A549 (cell line): ENCODE measurements around the gene FOXM1. TPM values are rescaled to one million over a fixed set of nuclear protein-coding genes. Genes with fewer than 3 reads are reported as not detected.

Experiments used
- ATAC-seq, 2 experiments: fragments of 200-7000 bp in 1 of 2; fragments of >200 bp in 1 of 2; cut with Nextera tagmentation in 1 of 2; cut with Tn5 transposase in 1 of 2; 3 replicates each; pipeline versions ENCODE4 v1.8.0 to v1.9.1; 2018 to 2020; ENCODE audit warnings: mild to moderate bottlenecking in 1 of 2, moderate library complexity in 1 of 2
- CTCF ChIA-PET: fragments of 300-600 bp; sonication (Branson Sonifier 250); formaldehyde crosslinking; extraction: SDS; loops from one replicate; lab custom pipeline; 2021; ENCODE audit warnings: antibody characterized with exemption, inconsistent platforms; lab: Yijun Ruan, JAX
- POLR2A ChIA-PET: fragments of 350-600 bp; formaldehyde crosslinking; extraction: SDS; loops from one replicate; lab custom pipeline; 2021; ENCODE audit warnings: antibody characterized with exemption, inconsistent platforms; lab: Yijun Ruan, JAX
- DNase-seq, 2 experiments: peaks; one replicate each; pipeline versions ENCODE4 v3.0.0 to v3.0.0-alpha.2; 2011 to 2016; ENCODE audit warnings: low read depth in 1 of 2, low spot score in 1 of 2
- FAIRE-seq: peaks from 2 replicates; lab custom pipeline; 2011; peaks lifted over from hg19 to GRCh38; lab: Jason Lieb, UNC
- H3K27ac ChIP-seq, 2 experiments: fragments of >200 bp; sonication (Bioruptor Twin); formaldehyde crosslinking; 3 replicates each; pipeline ENCODE4 v1.5.1; 2016 to 2017
- H3K4me1 ChIP-seq: fragments of >200 bp; sonication (Bioruptor Twin); formaldehyde crosslinking; 3 replicates; pipeline ENCODE4 v1.6.1; 2016
- H3K4me2 ChIP-seq: fragments of >200 bp; sonication (Bioruptor Twin); formaldehyde crosslinking; 3 replicates; pipeline ENCODE4 v1.6.1; 2016
- H3K4me3 ChIP-seq: fragments of >200 bp; sonication (Bioruptor Twin); formaldehyde crosslinking; 3 replicates; pipeline ENCODE4 v1.5.1; 2016
- H3K9me3 ChIP-seq: fragments of >200 bp; sonication (Bioruptor Twin); formaldehyde crosslinking; 3 replicates; pipeline ENCODE4 v1.6.1; 2016
- BCL3 ChIP-seq: fragments of >200 bp; sonication (Bioruptor Twin); formaldehyde crosslinking; IDR thresholded peaks from 3 replicates; pipeline ENCODE4 v1.6.1; 2016
- BHLHE40 ChIP-seq: IDR thresholded peaks from 2 replicates; pipeline ENCODE4 v1.6.1; 2012; ENCODE audit warnings: low read depth, low read length, inconsistent platforms
- CBX2 ChIP-seq: fragments of 200-600 bp; sonication (generic); IDR thresholded peaks from 2 replicates; pipeline ENCODE4 v1.6.1; 2016; ENCODE audit warnings: low read depth, mild to moderate bottlenecking, borderline replicate concordance
- CHD4 ChIP-seq: fragments of 200-600 bp; sonication (generic); IDR thresholded peaks from 2 replicates; pipeline ENCODE4 v1.6.1; 2016; ENCODE audit warnings: antibody characterized with exemption, mild to moderate bottlenecking, borderline replicate concordance
- EHF ChIP-seq: fragments of 250-450 bp; sonication (Bioruptor Pico); IDR thresholded peaks from 2 replicates; pipeline ENCODE4 v1.5.0; 2020; ENCODE audit warnings: mild to moderate bottlenecking
- FOSB ChIP-seq: fragments of 250-450 bp; sonication (Bioruptor Pico); IDR thresholded peaks from 2 replicates; pipeline ENCODE4 v1.5.0; 2020; ENCODE audit warnings: mild to moderate bottlenecking, moderate library complexity
- FOXS1 ChIP-seq: fragments of 250-450 bp; sonication (Bioruptor Pico); IDR thresholded peaks from 2 replicates; pipeline ENCODE4 v1.5.0; 2020; ENCODE audit warnings: mild to moderate bottlenecking, moderate library complexity
- GATA3 ChIP-seq: IDR thresholded peaks from 2 replicates; pipeline ENCODE4 v1.6.1; 2012; ENCODE audit warnings: borderline replicate concordance
- HOXA7 ChIP-seq: fragments of 250-450 bp; sonication (Bioruptor Pico); IDR thresholded peaks from 2 replicates; pipeline ENCODE4 v1.5.0; 2020; ENCODE audit warnings: mild to moderate bottlenecking, moderate library complexity
- HOXB13 ChIP-seq: fragments of 250-450 bp; sonication (Bioruptor Pico); IDR thresholded peaks from 2 replicates; pipeline ENCODE4 v1.5.0; 2020; ENCODE audit warnings: low read depth, mild to moderate bottlenecking, moderate library complexity
- JUNB ChIP-seq: fragments of >200 bp; sonication (Bioruptor Twin); formaldehyde crosslinking; IDR thresholded peaks from 2 replicates; pipeline ENCODE4 v1.6.1; 2016
- MYC ChIP-seq: IDR thresholded peaks from 2 replicates; pipeline ENCODE4 v1.6.1; 2012; ENCODE audit warnings: mild to moderate bottlenecking, inconsistent platforms, low read length, improper control_type of control experiment, borderline replicate concordance
- POLR2A ChIP-seq: IDR thresholded peaks from 2 replicates; pipeline ENCODE4 v1.6.1; 2012; ENCODE audit warnings: mild to moderate bottlenecking, low read length
- RCOR1 ChIP-seq: fragments of 150-350 bp; IDR thresholded peaks from 2 replicates; pipeline ENCODE4 v1.6.1; 2014; ENCODE audit warnings: antibody characterized with exemption, low read length, low read depth
- RFX5 ChIP-seq: fragments of 450-650 bp; IDR thresholded peaks from 2 replicates; pipeline ENCODE4 v1.7.1; 2014; ENCODE audit warnings: antibody characterized with exemption, mild to moderate bottlenecking, moderate library complexity
- SMC3 ChIP-seq: fragments of >200 bp; sonication (Bioruptor Twin); formaldehyde crosslinking; IDR thresholded peaks from 3 replicates; pipeline ENCODE4 v1.6.1; 2018; ENCODE audit warnings: inconsistent platforms
- TFCP2L1 ChIP-seq: fragments of 250-450 bp; sonication (Bioruptor Pico); IDR thresholded peaks from 2 replicates; pipeline ENCODE4 v1.5.0; 2021; ENCODE audit warnings: mild to moderate bottlenecking
- USF2 ChIP-seq: fragments of 450-650 bp; IDR thresholded peaks from 2 replicates; pipeline ENCODE4 v1.6.1; 2014; ENCODE audit warnings: antibody characterized with exemption
- ZC3H11A ChIP-seq: fragments of 450-650 bp; IDR thresholded peaks from 2 replicates; pipeline ENCODE4 v1.6.1; 2014; ENCODE audit warnings: antibody characterized with exemption, mild to moderate bottlenecking
- WGBS: methylation state at CpG from one replicate; pipeline ENCODE4 v1.1.6; 2017; ENCODE audit errors: missing lambda C conversion rate; 5-methylcytosine and 5-hydroxymethylcytosine counted together
- polyA plus RNA-seq, 4 experiments: library from polyadenylated mRNA; depleted of rRNA in 3 of 4; stranded (reverse); fragments of >200 nt; fragmentation: RNase III in 1 of 4; extraction: RNeasy Plus Mini Kit Qiagen cat#74134 plus additional on column Dnase treatment in 1 of 4; gene quantifications; 2 replicates in 3 of 4; 3 replicates in 1 of 4; pipeline ENCODE4 v1.2.3, GENCODE V29; 2011 to 2017
- TF ChIP-seq, protein P1 (sequence below): fragments of 250-450 bp; sonication (Bioruptor Pico); IDR thresholded peaks from 2 replicates; pipeline ENCODE4 v1.5.0; 2021; ENCODE audit warnings: mild to moderate bottlenecking, moderate library complexity, borderline replicate concordance
- TF ChIP-seq, protein P2 (sequence below): fragments of >200 bp; sonication (Bioruptor Twin); formaldehyde crosslinking; IDR thresholded peaks from 2 replicates; pipeline ENCODE4 v1.6.1; 2016
- TF ChIP-seq, protein P3 (sequence below): fragments of >200 bp; sonication (Bioruptor Twin); formaldehyde crosslinking; IDR thresholded peaks from 3 replicates; pipeline ENCODE4 v1.5.1; 2016

Gene FOXM1
- polyA plus RNA-seq, 2 of the 4 experiments (the other 2 are of a cell fraction), result 40.3 to 84.0 TPM

DNA sequence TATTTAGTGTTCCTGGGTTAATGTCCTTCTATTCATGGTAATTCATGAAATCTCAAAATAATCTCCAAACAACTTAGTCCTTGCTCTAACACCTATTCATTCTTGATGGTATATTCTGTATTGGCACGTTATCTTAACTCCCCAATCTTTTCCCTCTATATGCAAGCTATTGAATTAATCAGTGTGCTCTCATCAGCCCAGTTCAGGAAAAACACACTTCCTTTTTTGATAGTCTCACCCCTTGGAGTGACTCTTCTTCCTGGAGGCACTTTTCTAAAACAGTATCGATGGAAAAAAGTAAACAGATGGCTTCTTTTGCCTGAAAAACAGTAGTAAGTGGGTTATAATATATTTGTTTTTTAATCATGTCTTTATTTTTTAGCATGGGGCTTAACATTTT lies 42.3 kb upstream of the FOXM1 start:
- Histone ChIP-seq H3K4me2 (no peak overlapping the region), H3K9me3 (no peaks in the 10 kb centered on the region), H3K27ac (no peak overlapping the region), H3K4me3 (no peak overlapping the region), H3K4me1 (no peaks in the 10 kb centered on the region)
- ChIA-PET POLR2A (no interaction called here), CTCF (interaction anchor here (2.3 kb wide), 1 partner anchor 25 kb away, joined by 8 read pairs; no protein-coding TSS in a partner anchor)
- ATAC-seq (no peak), FAIRE-seq (no peak), DNase-seq (no peak)
- 83% methylated on average over 2 of the region's 2 CpGs for WGBS
- TF ChIP-seq GATA3 (no peak), BCL3 (no peak), USF2 (no peak), BHLHE40 (no peak), EHF (CRISPR knock-in tag) (no peak), MYC (no peak), FOXS1 (no peak), FOSB (CRISPR knock-in tag) (no peak), RCOR1 (no peak), HOXB13 (CRISPR knock-in tag) (no peak), RFX5 (no peak), JUNB (no peak), HOXA7 (CRISPR knock-in tag) (no peak), POLR2A (no peak), CHD4 (no peak), TFCP2L1 (CRISPR knock-in tag) (no peak)
- TF ChIP-seq, protein P1, sequence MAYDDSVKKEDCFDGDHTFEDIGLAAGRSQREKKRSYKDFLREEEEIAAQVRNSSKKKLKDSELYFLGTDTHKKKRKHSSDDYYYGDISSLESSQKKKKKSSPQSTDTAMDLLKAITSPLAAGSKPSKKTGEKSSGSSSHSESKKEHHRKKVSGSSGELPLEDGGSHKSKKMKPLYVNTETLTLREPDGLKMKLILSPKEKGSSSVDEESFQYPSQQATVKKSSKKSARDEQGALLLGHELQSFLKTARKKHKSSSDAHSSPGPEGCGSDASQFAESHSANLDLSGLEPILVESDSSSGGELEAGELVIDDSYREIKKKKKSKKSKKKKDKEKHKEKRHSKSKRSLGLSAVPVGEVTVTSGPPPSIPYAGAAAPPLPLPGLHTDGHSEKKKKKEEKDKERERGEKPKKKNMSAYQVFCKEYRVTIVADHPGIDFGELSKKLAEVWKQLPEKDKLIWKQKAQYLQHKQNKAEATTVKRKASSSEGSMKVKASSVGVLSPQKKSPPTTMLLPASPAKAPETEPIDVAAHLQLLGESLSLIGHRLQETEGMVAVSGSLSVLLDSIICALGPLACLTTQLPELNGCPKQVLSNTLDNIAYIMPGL, result no peak
- TF ChIP-seq, protein P2, sequence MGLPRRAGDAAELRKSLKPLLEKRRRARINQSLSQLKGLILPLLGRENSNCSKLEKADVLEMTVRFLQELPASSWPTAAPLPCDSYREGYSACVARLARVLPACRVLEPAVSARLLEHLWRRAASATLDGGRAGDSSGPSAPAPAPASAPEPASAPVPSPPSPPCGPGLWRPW, result no peak
- TF ChIP-seq, protein P3, sequence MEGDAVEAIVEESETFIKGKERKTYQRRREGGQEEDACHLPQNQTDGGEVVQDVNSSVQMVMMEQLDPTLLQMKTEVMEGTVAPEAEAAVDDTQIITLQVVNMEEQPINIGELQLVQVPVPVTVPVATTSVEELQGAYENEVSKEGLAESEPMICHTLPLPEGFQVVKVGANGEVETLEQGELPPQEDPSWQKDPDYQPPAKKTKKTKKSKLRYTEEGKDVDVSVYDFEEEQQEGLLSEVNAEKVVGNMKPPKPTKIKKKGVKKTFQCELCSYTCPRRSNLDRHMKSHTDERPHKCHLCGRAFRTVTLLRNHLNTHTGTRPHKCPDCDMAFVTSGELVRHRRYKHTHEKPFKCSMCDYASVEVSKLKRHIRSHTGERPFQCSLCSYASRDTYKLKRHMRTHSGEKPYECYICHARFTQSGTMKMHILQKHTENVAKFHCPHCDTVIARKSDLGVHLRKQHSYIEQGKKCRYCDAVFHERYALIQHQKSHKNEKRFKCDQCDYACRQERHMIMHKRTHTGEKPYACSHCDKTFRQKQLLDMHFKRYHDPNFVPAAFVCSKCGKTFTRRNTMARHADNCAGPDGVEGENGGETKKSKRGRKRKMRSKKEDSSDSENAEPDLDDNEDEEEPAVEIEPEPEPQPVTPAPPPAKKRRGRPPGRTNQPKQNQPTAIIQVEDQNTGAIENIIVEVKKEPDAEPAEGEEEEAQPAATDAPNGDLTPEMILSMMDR, result no peak

- Histone ChIP-seq H3K4me3 (no peak overlapping the region), H3K9me3 (no peaks in the 10 kb centered on the region), H3K4me2 (no peak overlapping the region), H3K4me1 (no peaks in the 10 kb centered on the region), H3K27ac (no peak overlapping the region)
- ATAC-seq (peak in 1 of 2 experiments; percentile 30; a peak in 1 of 6 replicates), FAIRE-seq (no peak), DNase-seq (no peak)
- ChIA-PET CTCF (interaction anchor here (1.2 to 1.5 kb wide), 3 partner anchors 12 to 92 kb away, joined by 3 to 6 read pairs (median 3); no protein-coding TSS in a partner anchor), POLR2A (no interaction called here)
- TF ChIP-seq FOXS1, result no peak
- TF ChIP-seq TFCP2L1 (CRISPR knock-in tag), result no peak
- no peak for TF ChIP-seq ZC3H11A
- no peak for TF ChIP-seq CBX2
- TF ChIP-seq SMC3, result no peak
- WGBS, result 92% methylated on average over 3 of the region's 3 CpGs
These were observed 35.2 kb upstream of the FOXM1 start for GRCh38 chr12:2912216-2912575.
